Measurements from ENCODE around the gene UQCC5. TPM values are rescaled to one million over a fixed set of nuclear protein-coding genes. Genes with fewer than 3 reads are reported as not detected.

UQCC5 gene
- total RNA-seq, 4 donors from 2014 or later = 0.32 to 5.1 (median 1.9) TPM

DNA sequence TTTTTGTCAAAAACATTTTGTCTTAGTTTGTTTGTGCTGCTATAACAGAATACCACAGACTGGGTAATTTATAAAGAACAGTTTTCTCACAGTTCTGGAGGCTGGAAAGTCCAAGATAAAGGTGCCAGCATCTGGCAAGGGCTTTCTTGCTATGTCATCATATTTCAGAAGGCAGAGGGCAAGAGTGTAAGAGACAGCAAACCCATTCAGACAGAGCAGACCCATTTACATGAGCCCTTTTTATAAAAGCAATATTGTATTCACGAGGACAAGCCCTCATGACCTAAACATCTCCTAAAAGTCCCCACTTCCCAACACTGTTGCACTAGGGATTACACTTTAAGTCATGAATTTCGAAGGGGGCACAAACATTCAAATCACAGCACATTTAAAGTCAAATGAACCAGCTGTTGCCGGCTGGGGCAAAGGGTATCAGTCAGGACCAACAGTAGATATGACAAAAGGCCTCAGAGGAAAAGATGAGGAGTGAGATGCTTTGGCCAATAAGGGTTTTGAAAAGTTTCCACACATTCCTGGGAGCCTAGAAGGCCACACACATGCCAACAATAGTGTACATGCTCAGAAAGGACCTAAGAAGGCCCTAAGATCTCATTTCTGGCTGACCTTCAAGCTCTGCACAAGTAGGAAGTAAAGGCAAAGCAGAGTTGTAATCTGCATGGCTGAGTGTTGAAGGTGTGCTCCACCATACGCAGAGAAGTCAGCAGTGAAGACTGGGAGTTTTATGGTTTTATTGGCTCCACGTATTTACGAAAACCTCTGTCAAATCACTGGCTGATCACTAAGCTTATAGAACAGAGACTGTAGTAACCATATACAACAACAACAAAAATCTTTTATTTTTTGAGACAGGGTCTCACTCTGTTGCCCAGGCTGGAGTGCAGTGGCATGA is 37.9 kb downstream of the UQCC5 start:
- Histone ChIP-seq H3K27me3 (no peaks in the 10 kb centered on the region), H3K9me3 (no peaks in the 10 kb centered on the region), H3K4me3 (no peak overlapping the region), H3K4me1 (no peaks in the 10 kb centered on the region), H3K36me3 (peaks cover 0 to 81% (median 14%) of the 10 kb centered on the region in 3 donors), H3K27ac (no peak overlapping the region)
- WGBS, 2 donors = 91 to 94% methylated on average over 6 of the region's 6 CpGs
- no peak for TF ChIP-seq POLR2A (IDR thresholded peaks at IDR 0.05)
- TF ChIP-seq, protein P1, sequence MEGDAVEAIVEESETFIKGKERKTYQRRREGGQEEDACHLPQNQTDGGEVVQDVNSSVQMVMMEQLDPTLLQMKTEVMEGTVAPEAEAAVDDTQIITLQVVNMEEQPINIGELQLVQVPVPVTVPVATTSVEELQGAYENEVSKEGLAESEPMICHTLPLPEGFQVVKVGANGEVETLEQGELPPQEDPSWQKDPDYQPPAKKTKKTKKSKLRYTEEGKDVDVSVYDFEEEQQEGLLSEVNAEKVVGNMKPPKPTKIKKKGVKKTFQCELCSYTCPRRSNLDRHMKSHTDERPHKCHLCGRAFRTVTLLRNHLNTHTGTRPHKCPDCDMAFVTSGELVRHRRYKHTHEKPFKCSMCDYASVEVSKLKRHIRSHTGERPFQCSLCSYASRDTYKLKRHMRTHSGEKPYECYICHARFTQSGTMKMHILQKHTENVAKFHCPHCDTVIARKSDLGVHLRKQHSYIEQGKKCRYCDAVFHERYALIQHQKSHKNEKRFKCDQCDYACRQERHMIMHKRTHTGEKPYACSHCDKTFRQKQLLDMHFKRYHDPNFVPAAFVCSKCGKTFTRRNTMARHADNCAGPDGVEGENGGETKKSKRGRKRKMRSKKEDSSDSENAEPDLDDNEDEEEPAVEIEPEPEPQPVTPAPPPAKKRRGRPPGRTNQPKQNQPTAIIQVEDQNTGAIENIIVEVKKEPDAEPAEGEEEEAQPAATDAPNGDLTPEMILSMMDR (IDR thresholded peaks at IDR 0.05) = no peak
- intact Hi-C loops (cut with DNase I) = no loop called here
- no peak for DNase-seq

Small RNA genes within 50 kb of the gene (small RNA-seq; reads per million reads assigned to genes)
- gene RNU6-856P (0 reads per million in 4 donors), gene RNU6ATAC16P (0 reads per million in 4 donors)

Other genes with a start within 250 kb of the UQCC5 start
- gene GLYCTK, start 248.8 kb upstream of the UQCC5 start, total RNA-seq = 1 to 10 TPM; 4.5 to 8.0 (median 7.5) TPM
- gene DNAH1, start 220.3 kb upstream of the UQCC5 start, total RNA-seq = 1 to 10 TPM; 1.3 to 5.9 (median 1.9) TPM
- gene BAP1, start 126.6 kb upstream of the UQCC5 start, total RNA-seq = 10 to 100 TPM; 51.0 to 75.5 (median 56.2) TPM
- 1 to 10 TPM; 1.0 to 7.1 (median 4.5) TPM for gene PHF7, start 125.9 kb upstream of the UQCC5 start, total RNA-seq
- 1 to 10 TPM in 3 of 4 donors, under 1 TPM in 1; 0.34 to 9.8 (median 3.4) TPM for gene SEMA3G, start 91.5 kb upstream of the UQCC5 start, total RNA-seq
- gene TNNC1, start 82.6 kb upstream of the UQCC5 start, total RNA-seq = 1 to 10 TPM in 1 of 4 donors, not detected in 3; 4.1 TPM
- gene NISCH, start 81.0 kb upstream of the UQCC5 start, total RNA-seq = 10 to 100 TPM; 33.6 to 82.2 (median 40.6) TPM
- 10 to 100 TPM in 3 of 4 donors, 1 to 10 TPM in 1; 5.6 to 69.4 (median 32.3) TPM for gene STAB1, start 41.3 kb upstream of the UQCC5 start, total RNA-seq
- 10 to 100 TPM; 58.9 to 79.5 (median 70.2) TPM for gene NT5DC2, start 2.7 kb upstream of the UQCC5 start, total RNA-seq
- 10 to 100 TPM; 34.0 to 76.4 (median 63.7) TPM for gene PBRM1, start 149.3 kb downstream of the UQCC5 start, total RNA-seq
- gene GNL3, start 149.4 kb downstream of the UQCC5 start, total RNA-seq = 100 to 1,000 TPM in 3 of 4 donors, 10 to 100 TPM in 1; 95.8 to 184 (median 112) TPM
- 10 to 100 TPM; 10.6 to 34.7 (median 26.0) TPM for gene GLT8D1, start 169.2 kb downstream of the UQCC5 start, total RNA-seq
- 100 to 1,000 TPM in 3 of 4 donors, 10 to 100 TPM in 1; 65.8 to 138 (median 123) TPM for gene SPCS1, start 169.5 kb downstream of the UQCC5 start, total RNA-seq
- 10 to 100 TPM in 3 of 4 donors, 1 to 10 TPM in 1; 8.0 to 16.6 (median 14.6) TPM for gene NEK4, start 234.3 kb downstream of the UQCC5 start, total RNA-seq
- not detected for gene ITIH1, start 241.0 kb downstream of the UQCC5 start, total RNA-seq